NCI-H2171 (cell line): ENCODE results near the gene OR1Q1.
"Not testable (repeated sequence)": the region's sequence is repeated elsewhere in the genome, so short reads cannot be mapped to it uniquely, and the experiment has no call there.

Experiments
- DNase-seq: peaks from one replicate; lab custom pipeline; 2025; lab: John Stamatoyannopoulos, UW

Gene OR1Q1

GRCh38 chr9:122614362-122614761, at the start of gene OR1Q1:
Gene OR1Q1, plus strand, starts transcription at chr9:122614738. Its CDS starts 0 bp downstream, at chr9:122614738.
- DNase-seq, result no peak

GRCh38 chr9:122567901-122568300, 46.6 kb upstream of the OR1Q1 start:
- no peak for DNase-seq

DNA sequence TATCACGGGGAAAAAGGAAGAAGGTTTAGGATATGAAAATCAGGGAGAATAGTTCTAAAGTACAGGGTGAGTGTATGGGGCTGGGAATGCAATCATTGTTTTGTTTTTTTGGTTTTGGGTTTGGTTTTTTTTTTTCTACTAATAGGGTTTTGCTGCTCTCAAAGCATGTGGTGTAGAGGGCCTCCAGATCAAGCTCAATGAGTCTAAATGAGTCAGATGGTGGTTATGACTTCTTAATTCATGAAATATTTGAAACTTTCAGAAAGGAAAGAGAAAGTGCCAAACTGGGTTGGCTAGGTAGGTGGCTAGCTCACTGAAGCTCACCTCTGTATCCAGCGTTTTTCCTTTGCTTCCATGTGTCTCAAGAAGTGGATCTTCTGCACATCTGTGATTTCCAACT, 42.1 kb upstream of the OR1Q1 start:
- DNase-seq, result no peak

DNA sequence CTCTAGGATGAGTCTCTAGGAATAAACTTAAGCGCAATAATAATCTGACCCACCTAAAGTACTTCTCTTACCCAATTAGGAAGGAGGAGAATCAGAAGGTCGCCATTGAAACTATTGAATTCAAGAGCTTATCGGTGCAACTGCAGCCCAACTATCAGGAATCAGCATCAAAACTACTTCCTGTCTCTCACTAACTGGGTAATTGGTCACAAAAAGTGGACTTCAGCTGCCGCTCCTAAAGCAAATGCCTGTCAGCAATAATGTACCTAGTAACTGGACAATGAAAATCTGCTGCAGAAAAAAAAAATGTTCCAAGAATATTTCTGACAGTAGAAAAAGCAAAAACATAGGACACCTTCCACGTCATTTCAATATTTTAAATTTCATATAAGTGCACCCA, 34.7 kb upstream of the OR1Q1 start:
- no peak for DNase-seq

DNA sequence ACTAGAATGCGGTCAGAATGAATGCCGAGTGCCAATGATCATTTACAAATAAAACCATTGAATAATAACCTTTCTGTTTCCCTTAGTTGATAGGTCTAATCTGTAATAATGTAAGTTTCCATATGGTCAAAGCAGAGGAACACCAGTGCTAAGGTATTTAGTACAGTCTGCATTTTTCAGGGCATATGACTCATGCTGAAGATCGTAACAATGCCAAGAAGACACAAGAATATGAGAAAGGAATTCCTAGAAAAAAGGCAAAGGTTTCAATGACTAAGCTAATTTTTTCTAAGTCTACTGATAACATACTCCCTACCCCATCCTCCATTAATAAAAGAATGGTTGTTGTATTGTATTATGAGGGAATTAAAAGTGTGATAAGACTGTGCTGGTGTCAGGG, 34.2 kb upstream of the OR1Q1 start:
- no peak for DNase-seq

- DNase-seq, result not testable (repeated sequence)
Measured at GRCh38 chr9:122583284-122583683, 31.3 kb upstream of the OR1Q1 start, which contains the start of gene OR1L8. Gene OR1L8, minus strand, starts transcription at chr9:122583384. Its CDS starts 14,907 bp downstream, at chr9:122568477.

GRCh38 chr9:122605691-122606090, 8.8 kb upstream of the OR1Q1 start:
- DNase-seq, result no peak

GRCh38 chr9:122606587-122606986, 8.0 kb upstream of the OR1Q1 start:
- no peak for DNase-seq

DNA sequence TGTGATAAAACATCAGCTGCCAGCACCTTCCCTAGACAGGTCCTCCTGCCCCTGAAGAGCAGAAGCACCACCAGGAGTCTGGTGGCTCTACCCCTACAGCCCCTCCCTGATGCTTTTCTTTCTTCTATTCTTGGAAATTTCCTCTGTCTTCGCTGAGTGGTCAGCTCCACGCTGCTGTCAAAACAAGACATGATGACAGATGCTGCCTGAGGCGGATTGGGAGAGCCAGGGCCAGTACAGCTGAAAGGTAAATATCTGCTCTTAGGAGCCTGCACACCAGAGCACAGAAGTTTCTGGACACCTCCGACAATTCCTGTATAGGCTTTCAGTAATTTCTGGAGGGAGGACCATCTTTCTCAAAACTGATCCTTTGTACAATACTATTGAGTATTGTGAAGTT, 4.7 kb upstream of the OR1Q1 start:
- DNase-seq, result no peak

- no peak for DNase-seq
Measured at GRCh38 chr9:122619996-122620395, 5.5 kb downstream of the OR1Q1 start.

DNA sequence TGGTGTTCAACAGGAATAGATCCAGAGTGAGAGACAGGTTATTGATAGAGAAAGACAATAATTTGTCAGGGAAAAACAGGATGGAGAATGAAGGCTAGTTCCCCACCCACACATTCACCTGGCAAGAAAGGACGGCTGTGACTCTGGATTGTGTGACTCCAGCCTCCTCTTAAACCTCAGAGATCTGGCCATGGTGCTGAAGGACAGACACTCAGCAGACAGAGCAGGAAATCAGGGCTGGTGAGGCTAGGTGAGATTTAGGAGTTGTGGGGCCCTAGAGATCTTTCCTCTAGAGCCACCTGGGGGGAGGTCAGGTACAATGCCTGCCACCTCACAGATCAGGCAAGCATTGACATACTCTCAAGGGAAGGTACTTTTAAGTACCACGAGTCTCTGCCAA, 27.7 kb downstream of the OR1Q1 start:
- DNase-seq, result no peak

- DNase-seq, result no peak
Measured at GRCh38 chr9:122656378-122656777, 41.8 kb downstream of the OR1Q1 start.

- DNase-seq, result no peak
Measured at GRCh38 chr9:122657527-122657926, 43.0 kb downstream of the OR1Q1 start, which contains the start of gene OR1B1. Gene OR1B1, minus strand, starts transcription at chr9:122657627.

DNA sequence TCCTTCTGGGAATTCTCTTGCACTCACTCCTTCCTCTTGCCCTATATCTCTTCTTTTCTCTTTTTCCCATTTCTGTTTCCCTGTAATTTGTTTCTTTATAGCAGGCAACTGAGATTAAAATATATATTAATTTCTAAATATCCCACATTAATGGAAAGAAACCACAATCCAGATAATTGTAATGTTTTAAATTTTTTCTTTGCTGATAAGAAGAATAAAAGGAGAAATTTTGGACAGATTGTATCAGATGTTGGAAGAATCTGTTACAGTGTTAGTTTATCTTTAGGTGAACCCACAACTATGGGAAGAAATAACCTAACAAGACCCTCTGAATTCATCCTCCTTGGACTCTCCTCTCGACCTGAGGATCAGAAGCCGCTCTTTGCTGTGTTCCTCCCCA, 46.9 kb downstream of the OR1Q1 start, which contains the start of gene OR1L1:
OR1L1 (plus strand) TSS at position 301 of the 400 bp plus-strand sequence; CDS start at position 301, 0 bp downstream.
- no peak for DNase-seq
